Activated CD4-positive, CD25-positive, alpha-beta regulatory T cell treated with anti-CD3 and anti-CD28 coated beads, Interleukin-2, amount 50 U/mL, for 24 hours (primary cell): ENCODE results near the gene C2CD3.

Source experiments
- ATAC-seq, 2 donors: fragments of 150-1000 bp; cut with Tn5 transposase; one replicate each; pipeline ENCODE4 v1.10.0; 2021; ENCODE audit warnings: mild to moderate bottlenecking in 1 of 2, moderate library complexity in 1 of 2

The C2CD3 gene

GRCh38 chr11:74015919-74016684, 154.7 kb downstream of the C2CD3 start:
- ATAC-seq: no peak

GRCh38 chr11:74014880-74015279, 155.9 kb downstream of the C2CD3 start:
- no peak for ATAC-seq

- no peak for ATAC-seq
Measured at GRCh38 chr11:74013141-74013540, 157.7 kb downstream of the C2CD3 start.

GRCh38 chr11:74012074-74012809, 158.6 kb downstream of the C2CD3 start:
- ATAC-seq: no peak

GRCh38 chr11:74011360-74012073, 159.3 kb downstream of the C2CD3 start:
- peak; percentile 70 to 75 for ATAC-seq

GRCh38 chr11:74010306-74011300, 160.2 kb downstream of the C2CD3 start:
- no peak for ATAC-seq

GRCh38 chr11:74009675-74010305, 161.0 kb downstream of the C2CD3 start:
- ATAC-seq: no peak

- ATAC-seq: no peak
Measured at GRCh38 chr11:74009230-74009547, 161.6 kb downstream of the C2CD3 start.

- ATAC-seq: no peak
Measured at GRCh38 chr11:74008373-74009229, 162.2 kb downstream of the C2CD3 start, which contains the start of gene UCP3. TSS of gene UCP3 (minus strand) at chr11:74009085. CDS start at chr11:74007042, 2,043 bp downstream.

- no peak for ATAC-seq
Measured at GRCh38 chr11:74007691-74008372, 163.0 kb downstream of the C2CD3 start.

- ATAC-seq: no peak
Measured at GRCh38 chr11:74006743-74007304, 164.0 kb downstream of the C2CD3 start.

GRCh38 chr11:74005721-74006517, 164.9 kb downstream of the C2CD3 start:
- ATAC-seq: no peak

GRCh38 chr11:74004759-74005615, 165.8 kb downstream of the C2CD3 start:
- peak; percentile 99 to 100 for ATAC-seq

GRCh38 chr11:74004046-74004695, 166.6 kb downstream of the C2CD3 start:
- no peak for ATAC-seq

GRCh38 chr11:74002832-74003231, 168.0 kb downstream of the C2CD3 start:
- no peak for ATAC-seq

- ATAC-seq: no peak
Measured at GRCh38 chr11:74001822-74002286, 168.9 kb downstream of the C2CD3 start.
